H9 (cell line): Measurements from ENCODE around the gene NCAPH2. TPM values are rescaled to one million over a fixed set of nuclear protein-coding genes. Genes with fewer than 3 reads are reported as not detected.

ENCODE experiments used
- DNase-seq: peaks from one replicate; pipeline ENCODE4 v3.0.0-alpha.2; 2017
- H2AFZ ChIP-seq: one replicate; pipeline ENCODE4 v1.6.1; 2013; ENCODE audit warnings: mild to moderate bottlenecking, low read length, control low read depth, moderate library complexity
- H2AK5ac ChIP-seq: 2 replicates; pipeline ENCODE4 v1.6.1; 2013; ENCODE audit warnings: low read length, control low read depth, mixed read lengths; ENCODE audit not compliant: insufficient read length
- H2BK120ac ChIP-seq: one replicate; pipeline ENCODE4 v1.6.1; 2013; ENCODE audit warnings: low read depth, mild to moderate bottlenecking, low read length, control low read depth, inconsistent platforms; ENCODE audit not compliant: poor library complexity, severe bottlenecking
- H2BK12ac ChIP-seq: 2 replicates; pipeline ENCODE4 v1.6.1; 2013; ENCODE audit warnings: low read length, control low read depth, mixed read lengths, low read depth; ENCODE audit not compliant: insufficient read length
- H2BK15ac ChIP-seq: 2 replicates; pipeline ENCODE4 v1.6.1; 2013; ENCODE audit warnings: low read depth, low read length, control low read depth
- H2BK20ac ChIP-seq: one replicate; pipeline ENCODE4 v1.6.1; 2013; ENCODE audit warnings: low read depth, mild to moderate bottlenecking, low read length, control low read depth, inconsistent platforms; ENCODE audit not compliant: poor library complexity, severe bottlenecking
- H2BK5ac ChIP-seq: 2 replicates; pipeline ENCODE4 v1.6.1; 2013; ENCODE audit warnings: low read length, control low read depth, mixed read lengths; ENCODE audit not compliant: insufficient read length
- H3K14ac ChIP-seq: 2 replicates; pipeline ENCODE4 v1.6.1; 2013; ENCODE audit warnings: low read length, control low read depth; ENCODE audit not compliant: insufficient read depth
- H3K18ac ChIP-seq: 2 replicates; pipeline ENCODE4 v1.6.1; 2013; ENCODE audit warnings: low read depth, mild to moderate bottlenecking, mixed read lengths, low read length, control low read depth; ENCODE audit not compliant: insufficient read length
- H3K23ac ChIP-seq: 2 replicates; pipeline ENCODE4 v1.6.1; 2013; ENCODE audit warnings: low read length, control low read depth, mixed read lengths, low read depth; ENCODE audit not compliant: insufficient read length
- H3K23me2 ChIP-seq: 2 replicates; pipeline ENCODE4 v1.6.1; 2013; ENCODE audit warnings: low read depth, mild to moderate bottlenecking, mixed read lengths, low read length, control low read depth; ENCODE audit not compliant: insufficient read length, poor library complexity, severe bottlenecking
- H3K27ac ChIP-seq: 2 replicates; pipeline ENCODE4 v1.5.1; 2013; ENCODE audit warnings: low read length, control low read depth, mixed read lengths, low read depth; ENCODE audit not compliant: insufficient read length
- H3K27me3 ChIP-seq: 2 replicates; pipeline ENCODE4 v1.6.1; 2013; ENCODE audit warnings: low read length, control low read depth, inconsistent platforms; ENCODE audit not compliant: insufficient read depth
- H3K4ac ChIP-seq: 2 replicates; pipeline ENCODE4 v1.6.1; 2013; ENCODE audit warnings: low read depth, mild to moderate bottlenecking, control low read depth, inconsistent platforms, low read length, moderate library complexity
- H3K4me1 ChIP-seq: 2 replicates; pipeline ENCODE4 v1.6.1; 2013; ENCODE audit warnings: low read length, control low read depth, inconsistent platforms; ENCODE audit not compliant: insufficient read depth
- H3K4me2 ChIP-seq: 2 replicates; pipeline ENCODE4 v1.6.1; 2013; ENCODE audit warnings: low read length, control low read depth, mixed read lengths; ENCODE audit not compliant: insufficient read length, insufficient read depth
- H3K56ac ChIP-seq: 2 replicates; pipeline ENCODE4 v1.6.1; 2013; ENCODE audit warnings: low read depth, mild to moderate bottlenecking, mixed read lengths, low read length, control low read depth; ENCODE audit not compliant: insufficient read length
- H3K79me1 ChIP-seq: 2 replicates; pipeline ENCODE4 v1.6.1; 2013; ENCODE audit warnings: low read depth, mild to moderate bottlenecking, moderate library complexity, low read length, control low read depth, inconsistent platforms; ENCODE audit not compliant: insufficient read depth, poor library complexity, severe bottlenecking
- H3K79me2 ChIP-seq: 2 replicates; pipeline ENCODE4 v1.6.1; 2013; ENCODE audit warnings: low read length, control low read depth, inconsistent platforms; ENCODE audit not compliant: insufficient read depth
- H3K9ac ChIP-seq: 2 replicates; pipeline ENCODE4 v1.6.1; 2013; ENCODE audit warnings: low read length, control low read depth, mixed read lengths; ENCODE audit not compliant: insufficient read length; ENCODE audit errors: extremely low read depth
- H3K9me3 ChIP-seq: one replicate; pipeline ENCODE4 v1.6.1; 2013; ENCODE audit warnings: low read depth, low read length, inconsistent platforms; ENCODE audit not compliant: control insufficient read depth
- H3T11ph ChIP-seq: one replicate; pipeline ENCODE4 v1.6.1; 2013; ENCODE audit warnings: mild to moderate bottlenecking, low read length, control low read depth, inconsistent platforms
- H4K20me1 ChIP-seq: one replicate; pipeline ENCODE4 v1.6.1; 2013; ENCODE audit not compliant: control insufficient read depth, insufficient read length, insufficient read depth
- H4K5ac ChIP-seq: 2 replicates; pipeline ENCODE4 v1.6.1; 2013; ENCODE audit warnings: low read depth, mild to moderate bottlenecking, mixed read lengths, low read length, control low read depth; ENCODE audit not compliant: insufficient read length
- H4K8ac ChIP-seq: replicated peaks from 2 replicates; pipeline ENCODE4 v1.6.1; 2013; ENCODE audit warnings: low read length, control low read depth, mixed read lengths, low read depth; ENCODE audit not compliant: insufficient read length
- H4K91ac ChIP-seq: 2 replicates; pipeline ENCODE4 v1.6.1; 2013; ENCODE audit warnings: low read depth, mild to moderate bottlenecking, moderate library complexity, mixed read lengths, low read length, control low read depth; ENCODE audit not compliant: insufficient read length
- H3K27ac Mint-ChIP-seq, 3 experiments: 2 replicates in 2 of 3; 3 replicates in 1 of 3; pipeline ENCODE4 v1.8.0; 2020 to 2021; ENCODE audit warnings: mixed read lengths in 3 of 3, mild to moderate bottlenecking in 1 of 3, moderate library complexity in 1 of 3
- H3K27me3 Mint-ChIP-seq: 2 replicates; pipeline ENCODE4 v1.8.0; 2021; ENCODE audit warnings: low read depth, mild to moderate bottlenecking, moderate library complexity, mixed read lengths
- H3K36me3 Mint-ChIP-seq, 3 experiments: 2 replicates in 2 of 3; 3 replicates in 1 of 3; pipeline ENCODE4 v1.8.0; 2020 to 2021; ENCODE audit warnings: low read depth in 3 of 3, mixed read lengths in 3 of 3; ENCODE audit not compliant: insufficient read depth in 1 of 3
- H3K4me1 Mint-ChIP-seq, 2 experiments: 2 replicates each; pipeline ENCODE4 v1.8.0; 2020; ENCODE audit warnings: mixed read lengths in 2 of 2
- H3K4me3 Mint-ChIP-seq, 2 experiments: 2 replicates in 1 of 2; 3 replicates in 1 of 2; pipeline ENCODE4 v1.8.0; 2020 to 2021; ENCODE audit warnings: mild to moderate bottlenecking in 2 of 2, mixed read lengths in 2 of 2, moderate library complexity in 1 of 2
- H3K9me3 Mint-ChIP-seq, 2 experiments: 2 replicates in 1 of 2; 3 replicates in 1 of 2; pipeline ENCODE4 v1.8.0; 2020; ENCODE audit warnings: mild to moderate bottlenecking in 2 of 2, mixed read lengths in 2 of 2, moderate library complexity in 1 of 2
- WGBS: extraction: QIAGEN DNeasy Blood & Tissue Kit; methylation state at CpG from one replicate; pipeline ENCODE4 v1.1.7; 2013; ENCODE audit warnings: missing lambda C conversion rate, low lambda C conversion rate, mixed read lengths; ENCODE audit not compliant: insufficient read length; ENCODE audit errors: extremely low coverage; 5-methylcytosine and 5-hydroxymethylcytosine counted together
- total RNA-seq: library from RNA; stranded (reverse); gene quantifications from 2 replicates; pipeline ENCODE4 v1.2.1, GENCODE V29; 2021
- TF ChIP-seq, protein P1 (sequence below): fragments of 200-600 bp; sonication (generic); conservative IDR thresholded peaks from 3 replicates; pipeline ENCODE4 v1.8.0; 2021; ENCODE audit warnings: antibody characterized with exemption, mild to moderate bottlenecking

NCAPH2 gene
- total RNA-seq, 1 experiment from 2014 or later, result 76.2 TPM

DNA sequence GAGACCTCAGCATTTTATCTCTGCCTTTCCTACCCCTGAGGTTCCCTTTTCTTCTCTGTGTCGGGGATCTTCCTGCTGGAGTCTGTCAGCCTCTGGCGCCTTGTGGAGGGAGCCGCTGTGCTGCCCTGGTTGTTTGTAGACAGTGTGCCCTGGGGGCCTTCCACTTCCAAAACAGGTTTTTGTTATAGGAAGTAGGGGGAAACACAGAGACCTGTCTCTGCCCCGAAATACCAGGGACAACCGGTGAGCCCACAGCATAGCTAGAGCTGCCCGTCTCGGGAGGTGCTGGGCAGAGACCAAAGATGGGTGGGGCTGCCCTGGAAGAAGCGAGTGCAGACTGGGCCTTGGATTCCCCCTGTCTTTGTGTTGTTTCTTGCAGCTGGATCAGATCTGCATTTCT is 8.0 kb downstream of the NCAPH2 start:
- Histone ChIP-seq H3K9ac (no peak overlapping the region), H2BK120ac (no peak overlapping the region), H4K91ac (no peak overlapping the region), H3T11ph (no peak overlapping the region), H3K79me2 (peaks cover 4% of the 10 kb centered on the region; the same call in 1 of the 2 replicates), H2AFZ (no peak overlapping the region), H3K27me3 (no peaks in the 10 kb centered on the region), H4K5ac (no peak overlapping the region), H3K27ac (no peak overlapping the region), H4K20me1 (peaks cover 3% of the 10 kb centered on the region), H3K4me2 (no peak overlapping the region), H3K9me3 (no peaks in the 10 kb centered on the region), H3K18ac (no peak overlapping the region), H3K23ac (no peak overlapping the region), H3K23me2 (no peaks in the 10 kb centered on the region), H3K14ac (no peak overlapping the region), H2AK5ac (no peak overlapping the region), H2BK12ac (no peak overlapping the region), H4K8ac (no peak overlapping the region), H3K79me1 (peaks cover 3% of the 10 kb centered on the region), H2BK15ac (no peak overlapping the region), H3K4me1 (no peaks in the 10 kb centered on the region), H3K56ac (no peak overlapping the region), H2BK5ac (no peak overlapping the region), H2BK20ac (no peak overlapping the region), H3K4ac (no peak overlapping the region)
- Mint-ChIP-seq H3K36me3 (peaks cover 5 to 49% (median 42%) of the 10 kb centered on the region in 3 experiments), H3K4me3 (no peak overlapping the region), H3K4me1 (no peaks in the 10 kb centered on the region), H3K27ac (peak overlapping the region in 1 of 3 experiments; percentile 2; a peak in 3 of 7 replicates), H3K27me3 (no peaks in the 10 kb centered on the region), H3K9me3 (no peaks in the 10 kb centered on the region)
- TF ChIP-seq, protein P1, sequence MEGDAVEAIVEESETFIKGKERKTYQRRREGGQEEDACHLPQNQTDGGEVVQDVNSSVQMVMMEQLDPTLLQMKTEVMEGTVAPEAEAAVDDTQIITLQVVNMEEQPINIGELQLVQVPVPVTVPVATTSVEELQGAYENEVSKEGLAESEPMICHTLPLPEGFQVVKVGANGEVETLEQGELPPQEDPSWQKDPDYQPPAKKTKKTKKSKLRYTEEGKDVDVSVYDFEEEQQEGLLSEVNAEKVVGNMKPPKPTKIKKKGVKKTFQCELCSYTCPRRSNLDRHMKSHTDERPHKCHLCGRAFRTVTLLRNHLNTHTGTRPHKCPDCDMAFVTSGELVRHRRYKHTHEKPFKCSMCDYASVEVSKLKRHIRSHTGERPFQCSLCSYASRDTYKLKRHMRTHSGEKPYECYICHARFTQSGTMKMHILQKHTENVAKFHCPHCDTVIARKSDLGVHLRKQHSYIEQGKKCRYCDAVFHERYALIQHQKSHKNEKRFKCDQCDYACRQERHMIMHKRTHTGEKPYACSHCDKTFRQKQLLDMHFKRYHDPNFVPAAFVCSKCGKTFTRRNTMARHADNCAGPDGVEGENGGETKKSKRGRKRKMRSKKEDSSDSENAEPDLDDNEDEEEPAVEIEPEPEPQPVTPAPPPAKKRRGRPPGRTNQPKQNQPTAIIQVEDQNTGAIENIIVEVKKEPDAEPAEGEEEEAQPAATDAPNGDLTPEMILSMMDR, result no peak
- WGBS, result no CpG with 5 or more reads among the region's 8 CpGs
- DNase-seq, result no peak
